ENCODE data around the gene TGFB1. TPM values are rescaled to one million over a fixed set of nuclear protein-coding genes. Genes with fewer than 3 reads are reported as not detected.
A peak's percentile ranks its signal among the peaks of the same experiment; 100 is the strongest.
"Not testable (repeated sequence)": the region's sequence is repeated elsewhere in the genome, so short reads cannot be mapped to it uniquely, and the experiment has no call there.

Gene TGFB1
- polyA plus RNA-seq, 3 donors: 30.6 to 138 (median 42.2) TPM

DNA sequence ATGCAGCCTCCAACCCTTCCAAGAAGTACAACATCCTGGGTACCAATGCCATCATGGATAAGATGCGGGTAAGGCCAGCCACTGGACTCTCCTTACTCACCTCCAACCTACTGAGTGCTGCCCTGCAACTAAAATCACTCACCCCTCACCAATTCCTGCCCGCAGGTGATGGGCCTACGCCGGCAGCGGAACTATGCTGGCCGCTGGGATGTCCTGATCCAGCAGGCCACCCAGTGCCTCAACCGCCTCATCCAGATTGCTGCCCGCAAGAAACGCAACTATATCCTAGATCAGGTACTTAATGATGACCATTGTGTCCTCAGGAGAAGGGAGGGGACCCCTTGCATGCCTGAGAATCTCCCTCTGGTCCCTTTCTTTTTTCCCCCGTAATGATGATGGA, 59.3 kb downstream of the TGFB1 start:
- TF ChIP-seq, protein P1, sequence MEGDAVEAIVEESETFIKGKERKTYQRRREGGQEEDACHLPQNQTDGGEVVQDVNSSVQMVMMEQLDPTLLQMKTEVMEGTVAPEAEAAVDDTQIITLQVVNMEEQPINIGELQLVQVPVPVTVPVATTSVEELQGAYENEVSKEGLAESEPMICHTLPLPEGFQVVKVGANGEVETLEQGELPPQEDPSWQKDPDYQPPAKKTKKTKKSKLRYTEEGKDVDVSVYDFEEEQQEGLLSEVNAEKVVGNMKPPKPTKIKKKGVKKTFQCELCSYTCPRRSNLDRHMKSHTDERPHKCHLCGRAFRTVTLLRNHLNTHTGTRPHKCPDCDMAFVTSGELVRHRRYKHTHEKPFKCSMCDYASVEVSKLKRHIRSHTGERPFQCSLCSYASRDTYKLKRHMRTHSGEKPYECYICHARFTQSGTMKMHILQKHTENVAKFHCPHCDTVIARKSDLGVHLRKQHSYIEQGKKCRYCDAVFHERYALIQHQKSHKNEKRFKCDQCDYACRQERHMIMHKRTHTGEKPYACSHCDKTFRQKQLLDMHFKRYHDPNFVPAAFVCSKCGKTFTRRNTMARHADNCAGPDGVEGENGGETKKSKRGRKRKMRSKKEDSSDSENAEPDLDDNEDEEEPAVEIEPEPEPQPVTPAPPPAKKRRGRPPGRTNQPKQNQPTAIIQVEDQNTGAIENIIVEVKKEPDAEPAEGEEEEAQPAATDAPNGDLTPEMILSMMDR (IDR thresholded peaks at IDR 0.05): no peak
- no peak overlapping the region for H3K4me3 ChIP-seq (replicated peaks in 1 of 3; ENCODE audit: low read depth in 2 of 3, low read length in 3 of 3)
- no peaks in the 10 kb centered on the region for H3K27me3 ChIP-seq (ENCODE audit: control insufficient read depth in 2 of 2, insufficient read depth in 2 of 2, low read length in 2 of 2)
- H2AFZ ChIP-seq (ENCODE audit: insufficient read depth, low read depth, low read length, poor library complexity, severe bottlenecking): no peak overlapping the region
- intact Hi-C loops (cut with micrococcal nuclease): no loop called here
- no peak overlapping the region for H3K4me2 ChIP-seq (replicated peaks; ENCODE audit: extremely low read depth, low read length, poor library complexity, severe bottlenecking)
- H3K4me3 Mint-ChIP-seq: no peak overlapping the region
- peak overlapping the region in 5 of 7 donors; percentile 14 to 79 (median 28) for H3K27ac Mint-ChIP-seq
- no peak for DNase-seq
- H3K36me3 ChIP-seq (replicated peaks in 1 of 2; ENCODE audit: control insufficient read depth in 1 of 2, insufficient read depth in 2 of 2, low read length in 2 of 2): peaks cover 96 to 100% of the 10 kb centered on the region in 2 donors
- H4K20me1 ChIP-seq (ENCODE audit: insufficient read depth, low read length): peaks cover 95% of the 10 kb centered on the region
- H3K79me2 ChIP-seq (ENCODE audit: insufficient read depth, low read length): peaks cover 49% of the 10 kb centered on the region
- no peaks in the 10 kb centered on the region for H3K27me3 Mint-ChIP-seq (ENCODE audit: low read depth in 3 of 3)
- H3K9me3 Mint-ChIP-seq: no peaks in the 10 kb centered on the region
- H3K4me1 ChIP-seq (ENCODE audit: control insufficient read depth in 1 of 2, insufficient read depth in 2 of 2, low read length in 2 of 2): peaks cover 0 to 13% of the 10 kb centered on the region in 2 donors
- H3K9me3 ChIP-seq (replicated peaks in 1 of 2; ENCODE audit: control insufficient read depth in 1 of 2, insufficient read depth in 1 of 2, low read length in 2 of 2): no peaks in the 10 kb centered on the region
- H3K9ac ChIP-seq (ENCODE audit: insufficient read depth, low read length, poor library complexity, severe bottlenecking): no peak overlapping the region
- WGBS (ENCODE audit: insufficient coverage): 95% methylated on average over 8 of the region's 10 CpGs
- H3K4me1 Mint-ChIP-seq: peaks cover 21% of the 10 kb centered on the region
- no peak overlapping the region for H3K27ac ChIP-seq (ENCODE audit: low read depth in 1 of 2, low read length in 2 of 2)
- peaks cover 94 to 98% of the 10 kb centered on the region in 2 donors for H3K36me3 Mint-ChIP-seq

DNA sequence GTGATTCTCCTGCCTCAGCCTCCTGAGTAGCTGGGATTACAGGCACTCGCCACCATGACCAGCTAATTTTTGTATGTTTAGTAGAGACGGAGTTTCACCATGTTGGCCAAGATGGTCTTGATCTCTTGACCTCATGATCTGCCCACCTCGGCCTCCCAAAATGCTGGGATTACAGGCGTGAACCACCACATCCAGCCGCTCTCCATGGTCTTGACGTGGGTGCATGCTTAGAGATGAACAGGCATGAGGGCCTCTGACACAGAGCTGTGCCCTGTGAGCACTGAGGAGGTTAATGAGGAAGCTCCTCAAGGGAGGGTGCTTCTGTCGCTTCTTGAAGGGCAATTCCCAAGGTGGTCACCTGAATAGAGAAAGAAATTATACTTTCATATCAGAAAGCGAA, 63.9 kb downstream of the TGFB1 start:
- H3K4me2 ChIP-seq (replicated peaks; ENCODE audit: extremely low read depth, low read length, poor library complexity, severe bottlenecking); H3K4me1 ChIP-seq (ENCODE audit: control insufficient read depth in 1 of 2, insufficient read depth in 2 of 2, low read length in 2 of 2); H3K4me3 ChIP-seq (replicated peaks in 1 of 3; ENCODE audit: low read depth in 2 of 3, low read length in 3 of 3); intact Hi-C loops (cut with micrococcal nuclease); H2AFZ ChIP-seq (ENCODE audit: insufficient read depth, low read depth, low read length, poor library complexity, severe bottlenecking); H3K9ac ChIP-seq (ENCODE audit: insufficient read depth, low read length, poor library complexity, severe bottlenecking); H3K27me3 Mint-ChIP-seq (ENCODE audit: low read depth in 3 of 3); DNase-seq; H3K4me3 Mint-ChIP-seq; H3K4me1 Mint-ChIP-seq; H3K9me3 Mint-ChIP-seq; H3K9me3 ChIP-seq (replicated peaks in 1 of 2; ENCODE audit: control insufficient read depth in 1 of 2, insufficient read depth in 1 of 2, low read length in 2 of 2); H3K27me3 ChIP-seq (ENCODE audit: control insufficient read depth in 2 of 2, insufficient read depth in 2 of 2, low read length in 2 of 2): not testable (repeated sequence)
- 98% methylated on average over 5 of the region's 8 CpGs for WGBS (ENCODE audit: insufficient coverage)
- Mint-ChIP-seq H3K27ac (peak overlapping the region in 3 of 7 donors; percentile 37 to 63 (median 59)), H3K36me3 (peaks cover 82 to 98% of the 10 kb centered on the region in 2 donors)
- peaks cover 83 to 100% of the 10 kb centered on the region in 2 donors for H3K36me3 ChIP-seq (replicated peaks in 1 of 2; ENCODE audit: control insufficient read depth in 1 of 2, insufficient read depth in 2 of 2, low read length in 2 of 2)
- peaks cover 88% of the 10 kb centered on the region for H4K20me1 ChIP-seq (ENCODE audit: insufficient read depth, low read length)
- H3K79me2 ChIP-seq (ENCODE audit: insufficient read depth, low read length): peaks cover 54% of the 10 kb centered on the region
- peak overlapping the region in 1 of 2 donors; percentile 8 for H3K27ac ChIP-seq (ENCODE audit: low read depth in 1 of 2, low read length in 2 of 2)
